GM08714 (cell line): ENCODE results near the gene TYW1.
"Not testable (repeated sequence)": the region's sequence is repeated elsewhere in the genome, so short reads cannot be mapped to it uniquely, and the experiment has no call there.

ENCODE experiments used
- H3K4me3 ChIP-seq: fragments of 200-500 bp; sonication (Bioruptor generic); 2 replicates; pipeline ENCODE4 v1.5.1; 2014; ENCODE audit warnings: mild to moderate bottlenecking, low read length, inconsistent platforms
- ZNF274 ChIP-seq: IDR thresholded peaks from 2 replicates; pipeline ENCODE4 v1.6.1; 2012; ENCODE audit warnings: mild to moderate bottlenecking, low read depth, low read length

Gene TYW1

DNA sequence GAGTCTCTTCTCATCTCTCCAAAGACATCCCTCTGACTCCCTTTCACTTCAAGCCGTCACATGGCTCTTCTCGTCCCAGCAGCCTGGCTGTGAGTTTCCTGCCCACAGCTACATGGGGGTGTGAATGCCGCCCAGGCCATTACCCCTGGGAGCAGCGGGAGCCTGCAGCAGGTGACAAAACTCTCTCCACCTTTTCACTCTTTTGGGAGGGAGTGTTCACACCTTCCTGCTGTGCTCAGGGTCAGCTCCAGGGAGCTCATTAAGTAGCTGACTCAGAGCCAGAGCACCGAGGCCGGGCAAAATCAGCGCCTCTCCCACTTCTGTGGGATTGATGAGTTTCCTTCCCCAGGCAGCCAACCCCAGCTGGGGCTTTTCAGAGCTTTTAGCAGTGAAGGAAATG lies 271.3 kb downstream of the TYW1 start:
- TF ChIP-seq ZNF274 = no peak
- no peak overlapping the region for H3K4me3 ChIP-seq

DNA sequence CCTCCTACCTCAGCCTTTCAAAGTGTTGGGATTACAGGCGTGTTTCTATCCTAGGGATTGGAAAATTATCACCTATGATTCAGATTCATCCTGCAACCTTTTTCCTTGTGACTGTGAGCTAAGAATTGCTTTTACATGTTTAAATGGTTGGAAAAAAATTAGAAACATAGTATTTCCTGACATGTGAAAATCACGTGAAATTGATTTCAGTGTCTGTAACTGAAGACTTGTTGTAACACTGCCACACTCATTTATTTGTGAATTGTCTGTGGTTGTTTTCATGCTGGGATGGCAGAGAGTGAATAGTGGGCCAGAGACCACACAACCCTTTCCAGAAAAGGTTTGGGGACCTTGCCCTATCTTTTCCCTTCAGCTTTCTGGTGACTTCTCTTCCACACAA lies 273.3 kb downstream of the TYW1 start:
- not testable (repeated sequence) for H3K4me3 ChIP-seq
